HG03432 (cell line): ENCODE measurements around the gene STIM2.
"Not testable (repeated sequence)": the region's sequence is repeated elsewhere in the genome, so short reads cannot be mapped to it uniquely, and the experiment has no call there.

ENCODE experiments used
- ATAC-seq: cut with Tn5 transposase; IDR thresholded peaks from one replicate; pipeline ENCODE4 v1.9.1; 2021; ENCODE audit warnings: mild to moderate bottlenecking, moderate library complexity; ENCODE audit not compliant: unreplicated experiment

Gene STIM2

DNA sequence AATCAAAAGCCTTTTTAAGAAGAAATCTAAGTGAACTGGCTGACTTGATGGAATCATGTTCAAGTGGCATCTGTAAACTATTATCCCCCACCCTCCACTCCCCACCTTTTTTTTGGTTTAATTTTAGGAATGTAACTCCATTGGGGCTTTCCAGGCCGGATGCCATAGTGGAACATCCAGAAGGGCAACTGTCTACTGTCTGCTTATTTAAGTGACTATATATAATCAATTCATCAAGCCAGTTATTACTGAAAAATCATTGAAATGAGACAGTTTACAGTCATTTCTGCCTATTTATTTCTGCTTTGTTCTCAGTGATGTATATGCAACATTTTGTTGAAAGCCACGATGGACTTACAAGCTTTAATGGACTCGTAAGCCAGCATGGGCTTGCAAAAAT is 162.3 kb downstream of the STIM2 start:
- no peak for ATAC-seq

DNA sequence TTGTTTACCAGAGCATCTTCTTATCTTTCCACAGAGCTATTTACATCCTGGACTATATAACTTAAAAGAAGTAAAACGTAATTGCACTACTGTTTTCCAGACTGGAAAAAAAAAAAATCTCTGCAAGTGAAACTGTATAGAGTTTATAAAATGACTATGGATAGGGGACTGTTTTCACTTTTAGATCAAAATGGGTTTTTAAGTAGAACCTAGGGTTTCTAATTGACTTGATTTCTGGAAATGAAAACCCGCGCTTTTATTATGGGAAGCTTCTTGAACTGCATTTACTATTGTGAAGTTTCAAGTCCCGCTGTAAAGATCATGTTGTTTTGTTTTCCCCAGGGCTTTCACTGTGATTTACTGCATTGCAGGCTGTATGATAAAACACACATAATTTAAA is 162.7 kb downstream of the STIM2 start:
- ATAC-seq = no peak

DNA sequence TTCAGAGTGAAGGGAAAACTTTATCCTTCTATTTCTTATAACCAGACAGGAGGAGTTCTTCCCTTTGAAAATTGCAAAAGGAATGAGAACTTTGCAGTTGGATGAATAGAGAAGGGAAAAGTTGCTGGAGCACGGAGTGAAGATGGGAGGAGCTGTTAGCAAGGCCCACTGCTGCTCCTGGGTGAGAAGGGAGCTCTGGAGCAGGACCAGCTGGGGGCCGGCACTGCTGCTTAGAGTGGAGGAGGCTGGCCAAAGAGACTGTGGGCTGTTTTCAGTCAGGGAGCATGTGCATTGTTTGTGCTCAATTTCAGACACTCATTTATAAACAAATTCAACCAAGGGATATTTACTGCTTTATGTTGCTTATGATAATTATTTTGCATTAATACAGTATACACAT is 164.2 kb downstream of the STIM2 start:
- ATAC-seq = no peak

DNA sequence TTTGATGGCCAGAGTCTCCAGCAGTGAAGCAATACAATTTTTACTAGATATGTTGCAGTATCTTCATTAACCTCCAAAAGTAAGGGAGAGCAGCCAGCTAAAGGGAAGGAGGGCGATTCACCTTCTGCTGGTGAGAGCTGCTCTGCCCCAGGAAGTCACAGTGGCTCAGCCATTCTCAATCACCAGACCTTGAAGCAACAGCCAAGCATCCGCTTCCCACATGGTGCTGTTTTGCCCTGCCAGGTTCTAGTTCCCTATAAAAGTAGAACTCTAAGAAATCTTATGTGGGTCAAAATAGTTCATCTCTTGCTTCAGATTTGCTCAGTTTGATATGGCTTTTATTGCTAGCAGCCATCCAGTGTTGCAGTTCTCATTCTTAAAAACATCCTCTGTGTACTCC is 166.8 kb downstream of the STIM2 start:
- ATAC-seq = no peak

DNA sequence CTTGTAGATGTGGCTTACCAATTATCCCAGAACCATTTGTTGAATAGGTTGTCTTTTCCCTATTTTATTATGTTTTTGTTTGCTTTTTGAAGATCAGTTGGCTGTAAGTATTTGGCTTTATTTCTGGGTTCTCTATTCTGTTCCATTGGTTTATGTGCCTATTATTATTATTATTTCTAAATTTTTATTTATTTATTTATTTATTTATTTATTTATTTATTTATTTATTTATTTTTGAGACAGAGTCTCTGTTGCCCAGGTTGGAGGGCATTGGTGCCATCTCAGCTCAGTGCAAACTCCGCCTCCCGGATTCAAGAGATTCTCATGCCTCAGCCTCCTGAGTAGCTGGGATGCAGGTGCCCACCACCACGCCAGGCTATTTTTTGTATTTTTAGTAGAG is 174.5 kb downstream of the STIM2 start:
- not testable (repeated sequence) for ATAC-seq

DNA sequence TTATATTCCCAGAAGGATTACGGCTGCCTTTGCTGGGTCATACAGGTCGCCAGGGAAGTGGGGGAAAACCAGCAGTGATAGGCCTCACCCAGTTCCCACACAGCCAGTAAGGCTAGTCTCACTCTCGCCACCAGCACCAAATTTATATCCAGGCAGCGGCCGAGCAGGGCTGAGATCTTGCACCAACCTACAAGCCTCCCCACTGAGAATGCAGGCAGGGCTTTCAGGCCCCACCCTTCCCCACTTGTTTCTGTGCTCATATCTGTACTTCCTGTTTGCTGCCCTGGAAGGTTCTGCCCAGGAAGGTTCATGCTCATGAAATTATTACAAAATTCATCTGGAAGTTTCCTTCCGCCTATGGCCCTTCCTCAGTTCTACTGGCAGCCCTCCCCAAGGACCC is 179.7 kb downstream of the STIM2 start:
- no peak for ATAC-seq

DNA sequence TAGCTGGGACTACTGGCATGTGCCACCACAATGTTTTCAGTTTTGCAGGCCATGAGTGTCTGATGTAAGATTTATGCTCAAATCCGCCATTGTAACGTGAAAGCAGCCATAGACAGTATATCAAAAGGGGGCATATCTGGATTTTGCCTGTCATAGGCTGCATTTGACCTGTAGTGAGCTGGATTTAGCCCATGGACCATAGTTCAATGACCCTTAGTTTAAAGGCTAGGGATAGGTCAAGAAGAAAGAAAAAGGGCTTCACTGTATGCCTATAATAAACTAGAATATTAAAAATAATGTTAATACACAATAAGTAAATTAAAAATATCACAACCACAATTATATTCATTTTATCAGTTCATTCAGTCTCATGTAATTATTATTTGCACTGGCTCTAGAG is 181.8 kb downstream of the STIM2 start:
- ATAC-seq = no peak

DNA sequence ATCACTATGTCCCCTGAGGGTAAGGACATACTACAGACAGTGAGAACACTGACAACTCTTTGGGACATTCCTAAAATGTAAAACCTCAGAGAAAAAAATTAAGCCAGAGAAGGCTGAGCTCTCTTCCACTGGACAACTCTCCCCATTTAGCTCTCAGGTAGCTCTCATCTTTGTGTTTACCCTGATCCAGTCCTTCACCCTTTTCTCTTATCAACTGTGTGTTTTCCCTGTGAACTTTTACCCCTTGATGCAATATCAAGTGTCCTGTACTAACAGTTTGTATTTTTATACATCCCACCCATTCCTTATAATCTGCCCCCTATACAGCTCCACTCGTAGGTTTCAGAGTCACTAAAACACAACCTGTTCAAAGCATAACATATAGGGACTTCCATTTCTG is 182.6 kb downstream of the STIM2 start:
- no peak for ATAC-seq

DNA sequence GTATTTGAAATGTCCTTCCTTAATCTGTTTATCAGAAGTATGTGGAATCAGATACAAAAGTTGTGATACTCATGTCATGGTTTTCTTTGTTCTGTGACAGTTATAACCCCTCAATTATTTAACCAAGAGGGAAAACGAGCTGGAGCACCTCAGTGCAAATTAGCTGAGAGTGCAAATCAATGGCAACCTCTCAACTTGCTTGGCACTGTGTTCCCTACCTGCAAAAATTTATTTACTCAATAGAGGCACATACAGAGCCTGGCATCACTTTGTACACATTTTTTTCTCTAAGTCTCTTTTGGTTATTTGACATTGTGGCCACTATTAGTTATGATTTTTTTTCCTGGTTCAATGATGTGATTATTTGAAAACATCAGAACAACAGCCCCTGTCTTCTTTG is 186.2 kb downstream of the STIM2 start:
- no peak for ATAC-seq

DNA sequence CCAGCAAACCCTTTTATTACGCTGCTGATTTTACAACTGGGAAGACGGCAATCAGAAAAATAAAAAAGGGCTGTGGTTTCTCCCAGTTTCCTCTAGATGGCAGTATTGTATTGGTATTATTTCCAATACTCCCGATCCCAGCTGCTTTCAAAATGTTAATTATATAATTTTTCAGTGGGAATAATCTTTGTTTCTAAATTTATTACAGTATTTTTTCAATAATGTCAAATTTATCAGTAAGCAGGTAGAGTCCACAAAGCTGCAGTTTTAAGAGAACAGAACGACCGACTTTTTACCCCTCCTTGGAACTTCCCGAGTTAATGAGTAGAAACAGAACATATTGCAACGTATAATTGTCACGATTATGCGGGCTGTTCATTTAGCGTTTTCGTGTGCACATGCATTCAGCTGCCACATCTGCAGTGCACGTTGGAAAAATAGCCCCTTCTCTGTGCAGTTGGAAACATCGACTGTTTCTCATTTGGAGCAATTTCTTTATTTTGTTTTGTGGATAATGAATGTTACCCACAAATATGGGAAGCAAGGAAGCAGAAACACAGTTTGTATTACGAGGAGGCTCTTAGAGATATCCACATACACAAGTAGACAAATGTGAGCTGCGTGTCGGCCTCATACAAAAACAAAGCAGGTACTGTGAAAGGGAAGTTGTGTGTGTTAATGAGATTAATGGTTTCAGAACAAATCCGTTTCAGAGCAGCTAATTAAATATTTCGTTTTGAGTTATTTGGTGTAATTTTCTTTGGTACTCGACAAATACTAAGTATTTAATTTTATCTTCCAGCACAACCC is 188.0 kb downstream of the STIM2 start:
- ATAC-seq = no peak

DNA sequence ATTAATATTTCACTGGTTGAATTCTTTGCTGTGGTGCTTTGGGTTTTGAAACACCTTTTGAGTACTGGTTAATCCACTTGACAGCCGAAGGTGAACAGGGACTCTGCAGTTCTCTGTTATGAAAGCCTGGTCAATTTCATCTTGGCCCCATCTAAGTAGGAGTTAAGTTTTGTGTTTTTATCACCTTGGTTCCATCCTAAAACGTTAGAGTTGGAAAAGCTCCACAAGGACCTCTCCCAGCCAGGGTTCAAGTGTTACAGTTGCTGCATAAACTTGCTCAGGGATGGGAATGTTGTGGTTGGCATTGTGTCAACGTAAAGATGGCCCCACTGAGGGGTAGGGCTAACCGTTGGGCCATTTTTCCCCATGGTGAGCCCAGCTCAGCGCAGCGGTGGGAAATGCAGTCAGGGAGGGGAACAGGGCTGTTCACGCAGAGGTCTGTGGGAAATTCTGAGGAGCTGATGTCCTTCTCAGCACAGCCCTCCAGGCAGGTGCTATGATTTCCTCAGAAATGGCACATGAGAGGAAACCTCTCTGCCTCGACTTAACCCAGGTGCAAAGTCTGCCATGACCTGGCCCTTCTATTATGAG is 188.7 kb downstream of the STIM2 start:
- no peak for ATAC-seq

DNA sequence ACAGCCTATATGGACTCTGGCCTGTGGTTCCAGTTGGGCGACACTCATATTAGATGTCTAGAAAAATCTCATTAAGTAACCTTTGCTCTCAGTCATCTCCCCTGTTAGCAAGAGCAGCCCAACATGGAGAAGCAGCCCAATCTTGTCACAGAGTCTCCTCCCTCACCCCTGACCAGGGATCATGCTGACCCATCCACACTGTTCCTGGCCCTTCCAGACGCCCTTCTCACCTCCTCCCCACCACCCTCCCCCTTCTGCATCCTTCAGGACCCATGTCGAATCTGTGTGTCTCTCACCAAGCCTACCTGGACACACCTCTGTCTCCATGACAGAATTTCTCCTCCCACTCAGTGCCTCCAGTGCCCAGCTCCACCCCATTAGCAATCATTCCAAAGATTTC is 190.1 kb downstream of the STIM2 start:
- no peak for ATAC-seq

DNA sequence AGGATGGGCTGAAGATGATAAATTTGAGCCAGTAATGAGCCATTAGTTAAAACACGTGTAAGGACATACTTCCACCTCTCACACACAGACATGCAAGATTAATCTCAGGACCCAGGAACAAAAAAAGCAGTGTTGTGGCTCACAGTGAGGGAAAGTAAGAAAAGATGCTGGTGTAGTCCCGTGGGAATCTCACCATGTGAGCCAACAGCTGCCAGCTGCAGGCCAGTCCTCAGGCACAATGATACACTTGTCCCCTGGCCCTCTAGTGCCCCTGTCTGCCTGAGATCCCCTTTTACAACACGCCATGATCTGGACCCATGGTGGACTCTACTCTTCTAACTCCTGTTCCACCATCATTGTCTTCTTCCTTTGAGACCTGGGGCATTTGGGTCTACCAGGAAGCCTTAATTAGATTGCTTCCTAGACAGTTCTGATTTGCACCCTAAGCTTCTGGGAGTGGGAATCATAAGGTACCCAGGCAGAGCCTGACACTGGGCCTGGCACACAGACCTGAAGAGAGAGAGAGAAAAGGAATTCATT is 194.7 kb downstream of the STIM2 start:
- ATAC-seq = no peak

DNA sequence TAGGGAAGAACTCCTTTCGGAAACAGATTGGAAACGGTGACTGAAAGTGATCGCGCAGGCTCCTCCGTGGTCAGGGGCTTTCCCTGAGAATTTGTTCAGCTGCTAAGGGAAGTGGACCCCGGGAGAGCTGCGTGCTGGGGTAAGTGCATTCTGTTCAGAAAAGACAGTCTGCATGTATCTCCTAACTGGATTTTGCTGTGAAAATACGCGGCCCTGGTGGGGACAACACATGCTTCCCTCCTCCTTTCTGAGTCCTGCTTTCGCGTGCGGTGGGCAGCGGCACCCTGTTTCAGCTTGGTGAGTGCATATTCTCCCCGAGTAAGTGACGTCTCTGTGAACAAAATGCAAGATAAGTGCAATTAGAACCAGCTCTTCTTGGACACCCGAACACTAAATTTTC is 195.6 kb downstream of the STIM2 start:
- ATAC-seq = no peak

DNA sequence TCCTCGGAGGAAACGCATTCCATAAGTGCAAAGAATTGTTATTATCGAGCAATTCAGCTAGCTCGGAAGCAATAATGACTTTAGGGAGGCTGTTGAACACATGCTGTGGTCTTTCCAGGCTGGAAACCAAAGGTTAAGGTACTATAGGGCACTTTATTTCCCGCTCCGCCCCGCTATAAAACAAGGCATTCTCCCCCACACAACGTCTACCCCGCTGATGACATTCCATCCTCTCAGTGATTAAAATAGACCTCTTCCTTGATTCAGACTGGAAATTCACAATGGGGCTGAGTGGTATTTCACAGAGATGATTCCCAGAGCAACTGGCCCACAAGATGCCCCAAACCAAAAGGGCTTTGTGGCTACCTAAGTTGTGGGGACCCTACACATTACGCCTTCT is 196.4 kb downstream of the STIM2 start:
- no peak for ATAC-seq

DNA sequence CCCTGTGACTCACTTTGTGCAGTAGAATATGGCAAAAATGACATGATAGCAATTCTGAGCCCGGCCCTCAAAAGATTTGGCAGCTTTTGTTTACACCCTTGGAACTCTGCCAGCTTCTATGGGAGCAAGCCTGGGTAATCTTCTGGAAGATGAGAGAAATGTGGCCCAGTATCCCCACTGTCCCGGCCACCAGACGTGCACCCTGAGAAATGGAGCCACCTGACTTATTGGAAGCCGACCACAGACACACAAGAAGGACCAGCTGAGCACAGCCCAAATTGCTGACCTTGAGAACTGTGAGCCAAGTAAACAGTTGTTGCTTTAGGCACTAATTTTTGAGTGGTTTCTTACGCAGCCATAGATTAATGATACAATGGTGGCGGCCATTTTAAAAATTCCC is 197.0 kb downstream of the STIM2 start:
- ATAC-seq = no peak

DNA sequence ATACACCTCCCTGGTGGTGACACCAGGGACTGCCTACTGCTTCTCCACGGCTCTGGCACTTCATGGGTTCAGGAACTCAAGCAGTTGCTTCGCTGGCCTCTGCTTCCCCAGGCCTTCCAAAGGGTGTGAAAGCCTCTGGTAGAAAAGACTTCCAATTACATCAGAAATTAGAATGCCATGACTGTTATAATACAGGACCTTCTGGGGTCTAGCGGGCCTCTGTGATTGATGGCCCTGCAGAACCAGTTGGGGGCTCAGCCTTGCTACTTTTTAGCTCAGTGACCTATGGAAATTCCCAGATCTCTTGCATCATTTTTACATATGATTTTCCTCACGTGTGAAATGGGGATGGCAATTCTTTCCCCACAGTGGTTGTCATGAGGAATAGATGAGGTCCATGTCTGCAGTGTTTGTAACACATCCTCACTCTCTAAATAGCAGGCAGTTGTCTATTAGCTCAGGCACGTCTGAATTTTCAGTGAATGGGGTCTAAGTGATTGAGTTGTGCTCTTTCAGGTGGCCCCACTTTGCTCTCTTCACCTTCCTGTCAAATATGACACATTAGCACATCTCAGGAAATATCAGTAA is 198.3 kb downstream of the STIM2 start:
- no peak for ATAC-seq

DNA sequence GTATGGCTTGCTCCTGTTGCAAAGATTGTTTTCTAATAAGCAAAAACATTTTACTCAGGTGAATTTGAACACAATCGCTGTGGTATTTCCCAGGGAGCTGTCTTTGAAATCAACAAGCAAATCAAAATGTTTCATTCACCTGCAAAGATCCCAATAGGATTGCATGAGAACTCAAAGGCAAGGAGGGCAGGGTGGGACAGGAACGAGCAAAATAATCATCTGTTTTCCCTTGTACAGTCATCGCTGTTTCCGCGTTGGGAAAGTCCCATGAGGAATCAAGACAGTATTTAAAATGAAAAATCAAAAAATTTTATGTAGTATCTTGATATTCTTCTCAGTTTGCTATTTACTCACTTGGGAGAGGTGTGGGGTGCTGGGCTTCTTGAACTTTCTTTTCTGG is 198.8 kb downstream of the STIM2 start:
- no peak for ATAC-seq

DNA sequence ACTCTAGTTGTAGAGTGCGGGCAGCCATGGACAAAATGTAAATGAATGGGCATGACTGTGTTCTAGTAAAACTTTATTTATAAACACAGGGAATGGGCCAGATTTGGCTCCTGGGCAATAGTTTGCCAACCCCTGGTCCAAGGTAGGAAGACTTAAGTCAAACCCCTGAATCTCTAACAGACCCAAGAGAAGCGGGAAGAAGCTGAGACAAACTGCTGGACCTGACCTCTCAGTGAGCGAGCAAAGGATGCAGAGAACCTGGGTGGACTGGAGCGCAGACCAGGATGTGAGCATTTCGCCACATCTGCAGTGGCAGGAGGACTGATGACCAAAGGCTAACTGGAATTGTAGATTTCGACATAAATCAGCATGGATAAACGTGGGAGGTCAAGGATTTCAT is 201.6 kb downstream of the STIM2 start:
- no peak for ATAC-seq

DNA sequence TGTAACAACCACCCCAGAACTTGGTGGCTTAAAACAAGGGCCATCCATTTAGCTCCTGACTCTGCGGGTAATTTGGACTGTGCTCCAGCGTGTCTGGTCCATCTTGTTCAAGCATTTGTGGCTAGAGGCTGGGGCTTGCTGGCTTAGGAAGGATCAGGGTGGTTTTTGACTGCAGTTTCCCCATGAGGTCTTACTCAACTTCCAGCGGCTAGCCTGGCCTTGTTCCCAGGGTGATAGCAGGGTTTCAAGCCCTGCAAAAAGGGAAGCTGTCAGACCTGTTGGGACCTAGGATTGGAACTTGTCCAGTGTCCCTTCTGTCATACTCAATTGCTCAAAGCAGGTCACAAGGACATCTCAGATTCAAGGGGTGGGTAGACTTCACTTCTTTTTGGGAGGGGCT is 205.9 kb downstream of the STIM2 start:
- no peak for ATAC-seq

DNA sequence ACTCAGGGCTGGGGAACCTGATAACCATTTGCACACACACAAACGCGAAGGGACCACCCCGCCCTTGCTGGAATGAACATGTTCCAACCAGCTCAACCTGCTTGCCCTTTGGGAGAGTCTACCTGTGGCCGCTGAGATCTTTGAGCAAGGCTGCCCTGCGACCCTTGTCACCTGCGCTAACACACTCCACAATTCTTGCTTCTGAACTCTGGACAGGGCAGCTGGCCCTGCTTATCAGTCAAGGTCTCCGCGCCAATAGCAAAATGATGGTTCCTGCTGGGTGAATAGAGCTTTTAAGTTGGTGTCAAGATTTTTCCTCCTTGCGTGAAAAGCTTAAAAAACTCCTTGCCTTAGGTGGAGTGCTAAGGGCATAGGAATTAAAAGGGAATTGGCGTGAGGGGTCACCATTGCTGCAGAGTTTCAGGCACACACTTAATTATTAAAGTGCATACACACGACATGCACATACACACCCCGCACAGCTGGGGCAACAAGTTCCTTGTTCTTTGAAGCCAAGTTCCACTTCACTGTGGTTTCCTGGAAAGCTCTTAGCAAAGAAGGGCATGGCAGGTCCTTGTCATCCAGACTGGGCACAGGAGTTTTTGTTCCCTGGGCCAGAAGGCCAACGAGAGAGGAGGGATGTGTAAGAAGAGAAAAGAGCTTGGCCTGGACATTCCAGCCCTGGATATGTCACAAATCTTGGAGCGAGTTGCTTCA is 207.7 kb downstream of the STIM2 start:
- no peak for ATAC-seq
